ENCODE measurements around the gene SLC28A2. TPM values are rescaled to one million over a fixed set of nuclear protein-coding genes. Genes with fewer than 3 reads are reported as not detected.
A peak's percentile ranks its signal among the peaks of the same experiment; 100 is the strongest.
"Not testable (repeated sequence)": the region's sequence is repeated elsewhere in the genome, so short reads cannot be mapped to it uniquely, and the experiment has no call there.

SLC28A2 gene
- polyA plus RNA-seq, 6 donors from 2014 or later = not detected

- ATAC-seq (ENCODE audit: low read depth in 2 of 2) = no peak
- H3K27me3 Mint-ChIP-seq = peaks cover 0 to 21% (median 6%) of the 10 kb centered on the region in 3 donors
- H3K4me1 Mint-ChIP-seq = peaks cover 10 to 20% (median 10%) of the 10 kb centered on the region in 3 donors
- H3K4me3 Mint-ChIP-seq = peak overlapping the region in 1 of 8 donors; percentile 61
- DNase-seq = peak; percentile 29
- H3K36me3 Mint-ChIP-seq = peaks cover 0 to 15% of the 10 kb centered on the region in 2 donors
- H3K9me3 Mint-ChIP-seq = no peaks in the 10 kb centered on the region
- H3K27ac Mint-ChIP-seq = no peak overlapping the region
Observed at GRCh38 chr15:45276831-45277230, 24.8 kb downstream of the SLC28A2 start.

DNA sequence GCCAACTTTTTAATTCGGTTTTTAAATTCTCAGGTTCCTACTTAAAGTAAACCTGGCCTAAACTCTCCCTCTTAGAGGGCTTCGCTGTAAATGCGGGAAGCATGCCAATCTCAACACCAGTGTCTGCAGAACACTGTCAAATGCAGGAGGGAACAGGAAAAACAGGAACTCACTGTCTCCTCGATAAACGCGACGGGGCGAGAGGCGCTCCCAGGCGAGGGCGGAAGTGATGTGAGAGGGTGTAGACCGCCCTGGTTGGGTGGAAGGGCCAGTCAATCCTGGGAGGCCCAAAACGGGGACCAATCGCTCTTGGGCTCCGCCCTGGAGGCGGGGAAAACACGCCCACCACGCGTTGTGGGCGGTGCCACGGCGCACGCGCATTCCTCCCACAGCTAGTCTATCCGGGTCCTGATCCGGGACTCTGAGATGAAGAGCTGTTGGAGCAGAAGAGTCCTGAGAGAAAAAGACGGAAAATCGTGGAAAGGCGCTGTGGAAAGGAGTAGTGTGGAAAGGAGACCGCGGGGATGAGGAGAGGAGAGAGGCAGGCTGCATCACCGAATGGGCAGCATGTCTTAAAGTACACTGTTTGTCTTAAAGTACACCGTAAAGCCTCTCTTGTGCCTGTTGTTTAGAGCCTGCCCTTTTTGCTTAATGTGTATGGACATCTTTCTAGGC lies 27.1 kb downstream of the SLC28A2 start:
- H3K9me3 Mint-ChIP-seq = no peaks in the 10 kb centered on the region
- peaks cover 10 to 20% (median 10%) of the 10 kb centered on the region in 3 donors for H3K4me1 Mint-ChIP-seq
- H3K27me3 Mint-ChIP-seq = peaks cover 7 to 15% (median 9%) of the 10 kb centered on the region in 3 donors
- DNase-seq = peak; percentile 98
- peak overlapping the region; percentile 88 to 98 (median 94) for H3K4me3 Mint-ChIP-seq
- peak; percentile 99 to 100 for ATAC-seq (ENCODE audit: low read depth in 2 of 2)
- H3K27ac Mint-ChIP-seq = peak overlapping the region; percentile 88 to 97 (median 92)
- peaks cover 0 to 7% of the 10 kb centered on the region in 2 donors for H3K36me3 Mint-ChIP-seq

GRCh38 chr15:45285413-45285812 lies 33.4 kb downstream of the SLC28A2 start:
- peak overlapping the region in 1 of 8 donors; percentile 10 for H3K4me3 Mint-ChIP-seq
- no peak for DNase-seq

DNA sequence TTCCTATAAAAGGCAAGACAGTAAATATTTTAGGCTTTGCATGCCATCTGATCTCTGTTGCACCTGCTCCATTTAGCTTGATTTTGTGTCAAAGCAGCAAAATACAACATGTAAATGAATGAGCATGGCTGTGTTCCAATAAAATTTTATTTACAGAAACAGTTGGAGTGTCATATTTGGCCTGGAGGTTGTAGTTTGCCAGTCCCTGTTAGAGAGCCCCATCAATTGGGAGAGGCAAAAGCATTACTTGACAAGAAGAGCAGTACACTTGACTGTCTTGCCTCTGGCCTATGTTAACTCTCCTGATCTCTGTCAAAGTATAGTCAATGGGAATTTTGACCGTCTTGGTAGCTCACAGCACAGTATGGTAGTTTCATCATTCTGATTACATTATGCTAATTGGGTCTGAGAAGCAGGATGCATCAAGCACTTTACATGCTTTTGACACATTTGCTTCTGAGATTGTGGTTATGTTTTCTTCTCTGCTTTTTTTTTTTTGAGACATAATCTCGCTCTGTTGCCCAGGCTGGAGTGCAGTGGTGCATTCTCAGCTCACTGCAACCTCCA lies 35.4 kb downstream of the SLC28A2 start:
- H3K27ac Mint-ChIP-seq = peak overlapping the region in 1 of 6 donors; percentile 27
- no peaks in the 10 kb centered on the region for H3K36me3 Mint-ChIP-seq
- no peaks in the 10 kb centered on the region for H3K9me3 Mint-ChIP-seq
- no peaks in the 10 kb centered on the region for H3K4me1 Mint-ChIP-seq
- H3K27me3 Mint-ChIP-seq = peaks cover 40 to 50% (median 49%) of the 10 kb centered on the region in 3 donors
- ATAC-seq (ENCODE audit: low read depth in 2 of 2) = no peak
- DNase-seq = no peak
- H3K4me3 Mint-ChIP-seq = no peak overlapping the region

More at GRCh38 chr15:45285413-45285812, 33.4 kb downstream of the SLC28A2 start:
- no peak for ATAC-seq (ENCODE audit: low read depth in 2 of 2)
- no peaks in the 10 kb centered on the region for H3K36me3 Mint-ChIP-seq
- H3K4me1 Mint-ChIP-seq = no peaks in the 10 kb centered on the region
- H3K27ac Mint-ChIP-seq = no peak overlapping the region
- H3K9me3 Mint-ChIP-seq = no peaks in the 10 kb centered on the region
- H3K27me3 Mint-ChIP-seq = peaks cover 34 to 46% (median 37%) of the 10 kb centered on the region in 3 donors

- DNase-seq (no peak), ATAC-seq (ENCODE audit: low read depth in 2 of 2) (no peak)
- Mint-ChIP-seq H3K4me1 (no peaks in the 10 kb centered on the region), H3K27me3 (peaks cover 40 to 47% (median 44%) of the 10 kb centered on the region in 3 donors), H3K27ac (no peak overlapping the region), H3K36me3 (no peaks in the 10 kb centered on the region), H3K4me3 (no peak overlapping the region), H3K9me3 (peaks cover 0 to under 1% (median 0%) of the 10 kb centered on the region in 7 donors)
Observed at GRCh38 chr15:45288947-45289346, 36.9 kb downstream of the SLC28A2 start.

DNA sequence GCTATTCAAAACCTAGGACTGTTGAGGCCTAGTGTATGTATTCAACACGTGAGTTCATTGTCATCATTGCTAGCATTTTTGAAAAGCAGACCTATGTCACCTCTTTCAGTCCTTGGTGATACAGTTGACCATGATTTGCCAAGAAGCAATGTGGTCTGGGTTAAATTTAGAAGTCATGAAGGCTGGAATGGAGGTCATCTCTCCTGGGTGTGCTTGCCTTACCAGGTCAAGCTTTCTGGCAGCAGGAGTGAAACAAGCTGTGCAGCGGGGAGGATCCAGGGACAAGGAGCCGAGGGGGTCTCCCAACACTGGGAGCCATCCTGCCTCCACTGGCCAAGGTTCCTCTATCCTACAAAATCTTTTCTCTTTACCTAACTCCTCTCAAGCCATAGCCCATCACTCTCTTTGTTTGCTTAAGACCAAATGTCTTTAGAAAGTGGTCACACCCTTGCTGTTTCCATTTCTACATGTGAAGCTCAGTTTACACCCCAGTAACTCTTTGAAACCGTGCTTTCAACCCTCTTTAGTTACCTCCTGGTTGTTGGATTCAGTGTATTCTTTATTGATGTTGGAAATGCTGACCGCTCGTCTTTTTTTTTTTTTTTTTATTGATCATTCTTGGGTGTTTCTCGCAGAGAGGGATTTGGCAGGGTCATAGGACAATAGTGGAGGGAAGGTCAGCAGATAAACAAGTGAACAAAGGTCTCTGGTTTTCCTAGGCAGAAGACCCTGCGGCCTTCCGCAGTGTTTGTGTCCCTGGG lies 40.0 kb downstream of the SLC28A2 start:
- Mint-ChIP-seq H3K4me3 (no peak overlapping the region), H3K9me3 (peaks cover 4 to 17% (median 11%) of the 10 kb centered on the region in 7 donors), H3K36me3 (peaks cover 9 to 13% of the 10 kb centered on the region in 2 donors), H3K27ac (no peak overlapping the region), H3K4me1 (no peaks in the 10 kb centered on the region), H3K27me3 (peaks cover 40 to 54% (median 49%) of the 10 kb centered on the region in 3 donors)
- ATAC-seq (ENCODE audit: low read depth in 2 of 2) = no peak
- no peak for DNase-seq

DNA sequence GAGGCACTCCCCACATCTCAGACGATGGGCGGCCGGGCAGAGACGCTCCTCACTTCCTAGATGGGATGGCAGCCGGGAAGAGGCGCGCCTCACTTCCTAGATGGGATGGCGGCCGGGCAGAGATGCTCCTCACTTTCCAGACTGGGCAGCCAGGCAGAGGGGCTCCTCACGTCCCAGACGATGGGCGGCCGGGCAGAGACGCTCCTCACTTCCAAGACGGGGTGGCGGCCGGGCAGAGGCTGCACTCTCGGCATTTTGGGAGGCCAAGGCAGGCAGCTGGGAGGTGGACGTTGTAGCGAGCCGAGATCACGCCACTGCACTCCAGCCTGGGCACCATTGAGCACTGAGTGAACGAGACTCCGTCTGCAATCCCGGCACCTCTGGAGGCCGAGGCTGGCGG lies 41.3 kb downstream of the SLC28A2 start:
- not testable (repeated sequence) for DNase-seq; ATAC-seq (ENCODE audit: low read depth in 2 of 2); H3K4me3 Mint-ChIP-seq; H3K27ac Mint-ChIP-seq; H3K4me1 Mint-ChIP-seq
- Mint-ChIP-seq H3K36me3 (peaks cover 12 to 17% of the 10 kb centered on the region in 2 donors), H3K9me3 (peaks cover 6 to 30% (median 22%) of the 10 kb centered on the region in 7 donors), H3K27me3 (peaks cover 45 to 50% (median 48%) of the 10 kb centered on the region in 3 donors)

DNA sequence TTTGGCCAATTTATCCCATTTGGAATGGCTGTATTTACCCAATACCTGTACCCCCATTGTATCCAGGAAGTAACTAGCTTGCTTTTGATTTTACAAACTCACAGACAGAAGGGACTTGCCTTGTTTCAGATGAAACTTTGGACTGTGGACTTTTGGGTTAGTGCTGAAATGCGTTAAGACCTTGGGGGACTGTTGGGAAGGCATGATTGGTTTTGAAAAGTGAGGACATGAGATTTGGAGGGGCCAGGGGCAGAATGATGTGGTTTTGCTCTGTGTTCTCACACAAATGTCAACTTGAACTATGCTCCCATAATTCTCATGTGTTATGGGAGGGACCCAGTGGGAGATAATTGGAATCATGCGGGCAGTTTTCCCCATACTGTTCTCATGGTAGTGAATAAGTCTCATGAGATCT lies 46.9 kb downstream of the SLC28A2 start:
- H3K9me3 Mint-ChIP-seq = peaks cover 9 to 49% (median 32%) of the 10 kb centered on the region in 7 donors
- not testable (repeated sequence) for H3K4me3 Mint-ChIP-seq; H3K4me1 Mint-ChIP-seq; DNase-seq; ATAC-seq (ENCODE audit: low read depth in 2 of 2); H3K27ac Mint-ChIP-seq
- peaks cover 16 to 55% (median 40%) of the 10 kb centered on the region in 3 donors for H3K27me3 Mint-ChIP-seq
- peaks cover 12 to 17% of the 10 kb centered on the region in 2 donors for H3K36me3 Mint-ChIP-seq

- H3K27me3 Mint-ChIP-seq = peaks cover 29 to 54% (median 29%) of the 10 kb centered on the region in 3 donors
- H3K36me3 Mint-ChIP-seq = no peaks in the 10 kb centered on the region
- DNase-seq (no peak), ATAC-seq (ENCODE audit: low read depth in 2 of 2) (no peak)
- H3K4me1 Mint-ChIP-seq = peaks cover 0 to 6% (median 4%) of the 10 kb centered on the region in 3 donors
- no peak overlapping the region for H3K4me3 Mint-ChIP-seq
- H3K27ac Mint-ChIP-seq = no peak overlapping the region
- H3K9me3 Mint-ChIP-seq = peaks cover 0 to 10% (median 3%) of the 10 kb centered on the region in 7 donors
Observed at GRCh38 chr15:45304711-45305110, 52.7 kb downstream of the SLC28A2 start.

GRCh38 chr15:45306105-45306504 lies 54.1 kb downstream of the SLC28A2 start:
- Mint-ChIP-seq H3K9me3 (peaks cover 0 to 10% (median 0%) of the 10 kb centered on the region in 7 donors), H3K27ac (no peak overlapping the region), H3K27me3 (peaks cover 20 to 58% (median 38%) of the 10 kb centered on the region in 3 donors), H3K4me3 (no peak overlapping the region), H3K4me1 (peaks cover 0 to 6% (median 4%) of the 10 kb centered on the region in 3 donors), H3K36me3 (no peaks in the 10 kb centered on the region)
- no peak for ATAC-seq (ENCODE audit: low read depth in 2 of 2)
- DNase-seq = no peak

GRCh38 chr15:45307230-45307924 lies 55.3 kb downstream of the SLC28A2 start:
- peak overlapping the region in 6 of 8 donors; percentile 38 to 80 (median 64) for H3K4me3 Mint-ChIP-seq
- H3K36me3 Mint-ChIP-seq = no peaks in the 10 kb centered on the region
- peaks cover 0 to 6% (median 4%) of the 10 kb centered on the region in 3 donors for H3K4me1 Mint-ChIP-seq
- ATAC-seq (ENCODE audit: low read depth in 2 of 2) (peak; percentile 25 to 58), DNase-seq (peak; percentile 32)
- H3K27me3 Mint-ChIP-seq = peaks cover 23 to 53% (median 44%) of the 10 kb centered on the region in 3 donors
- no peak overlapping the region for H3K27ac Mint-ChIP-seq
- H3K9me3 Mint-ChIP-seq = peaks cover 0 to 12% (median 0%) of the 10 kb centered on the region in 7 donors

DNA sequence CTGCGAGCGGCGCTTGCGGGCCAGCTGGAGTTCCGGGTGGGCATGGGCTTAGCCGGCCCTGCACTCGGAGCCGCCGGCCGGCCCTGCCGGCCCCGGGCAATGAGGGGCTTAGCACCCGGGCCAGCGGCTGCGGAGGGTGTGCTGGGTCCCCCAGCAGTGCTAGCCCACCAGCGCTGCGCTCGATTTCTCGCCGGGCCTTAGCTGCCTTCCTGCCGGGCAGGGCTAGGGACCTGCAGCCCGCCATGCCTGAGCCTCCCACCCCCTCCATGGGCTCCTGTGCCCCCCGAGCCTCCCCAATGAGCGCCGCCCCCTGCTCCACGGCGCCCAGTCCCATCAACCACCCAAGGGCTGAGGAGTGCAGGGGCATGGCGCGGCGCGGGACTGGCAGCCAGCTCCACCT lies 62.1 kb downstream of the SLC28A2 start:
- not testable (repeated sequence) for H3K36me3 Mint-ChIP-seq; DNase-seq; H3K4me1 Mint-ChIP-seq; H3K4me3 Mint-ChIP-seq; H3K27ac Mint-ChIP-seq; ATAC-seq (ENCODE audit: low read depth in 2 of 2)
- Mint-ChIP-seq H3K27me3 (peaks cover 12 to 49% (median 38%) of the 10 kb centered on the region in 3 donors), H3K9me3 (peaks cover 0 to 13% (median 0%) of the 10 kb centered on the region in 7 donors)

GRCh38 chr15:45314960-45315359 lies 62.9 kb downstream of the SLC28A2 start:
- Mint-ChIP-seq H3K27me3 (peaks cover 12 to 46% (median 33%) of the 10 kb centered on the region in 3 donors), H3K27ac (peak overlapping the region in 1 of 6 donors; percentile 70), H3K4me1 (no peaks in the 10 kb centered on the region), H3K9me3 (peaks cover 0 to 13% (median 0%) of the 10 kb centered on the region in 7 donors), H3K4me3 (peak overlapping the region in 2 of 8 donors; percentile 47 to 53), H3K36me3 (no peaks in the 10 kb centered on the region)
- ATAC-seq (ENCODE audit: low read depth in 2 of 2) = no peak
- DNase-seq = no peak

Measured in naive B cell (primary cell).